HK-2 (cell line): ENCODE measurements around the gene DAND5.
A peak's percentile ranks its signal among the peaks of the same experiment; 100 is the strongest.

Experiments used
- DNase-seq: peaks from one replicate; pipeline ENCODE4 v3.0.0-alpha.2; 2018; ENCODE audit not compliant: unreplicated experiment

Gene DAND5

GRCh38 chr19:13010038-13010991 is 40.9 kb downstream of the DAND5 start:
- no peak for DNase-seq

GRCh38 chr19:13010992-13011652 is 41.7 kb downstream of the DAND5 start:
- DNase-seq = no peak

GRCh38 chr19:13011653-13012389 is 42.4 kb downstream of the DAND5 start:
- DNase-seq = no peak

GRCh38 chr19:13012390-13012689 is 43.0 kb downstream of the DAND5 start:
- DNase-seq = no peak

GRCh38 chr19:13012690-13013608 is 43.6 kb downstream of the DAND5 start:
- DNase-seq = peak; percentile 58

GRCh38 chr19:13013649-13014048 is 44.3 kb downstream of the DAND5 start:
- no peak for DNase-seq

GRCh38 chr19:13014101-13014920 is 44.9 kb downstream of the DAND5 start:
- DNase-seq = no peak

GRCh38 chr19:13014921-13015280 is 45.5 kb downstream of the DAND5 start:
- no peak for DNase-seq

GRCh38 chr19:13015361-13016223 is 46.2 kb downstream of the DAND5 start:
- no peak for DNase-seq

GRCh38 chr19:13016245-13016627 is 46.9 kb downstream of the DAND5 start:
- DNase-seq = no peak

GRCh38 chr19:13016628-13017305 is 47.4 kb downstream of the DAND5 start:
- DNase-seq = no peak

GRCh38 chr19:13017306-13018034 is 48.1 kb downstream of the DAND5 start:
- no peak for DNase-seq

GRCh38 chr19:13018035-13018914 is 48.9 kb downstream of the DAND5 start:
- DNase-seq = no peak

- no peak for DNase-seq
Observed at GRCh38 chr19:13019332-13019731, 50.0 kb downstream of the DAND5 start.

GRCh38 chr19:13020002-13020414 is 50.6 kb downstream of the DAND5 start:
- DNase-seq = no peak

- no peak for DNase-seq
Observed at GRCh38 chr19:13022111-13022858, 52.9 kb downstream of the DAND5 start.
